DOHH2 (cell line): Measurements from ENCODE around the gene MRPS5.

Source experiments
- H3F3A ChIP-seq: fragments of 200-600 bp; sonication (generic), shearing (Covaris generic); 2 replicates; pipeline ENCODE4 v1.6.0; 2016; ENCODE audit warnings: antibody characterized with exemption, mild to moderate bottlenecking; ENCODE audit not compliant: control insufficient read depth, insufficient read depth
- H3K27ac ChIP-seq: fragments of 200-600 bp; sonication (generic); 2 replicates; pipeline ENCODE4 v1.5.1; 2014; ENCODE audit warnings: low read depth, mild to moderate bottlenecking, low read length, moderate library complexity
- H3K27me3 ChIP-seq: fragments of 200-600 bp; sonication (generic); 2 replicates; pipeline ENCODE4 v1.6.1; 2014; ENCODE audit warnings: mild to moderate bottlenecking, low read length, mixed read lengths; ENCODE audit not compliant: control insufficient read depth
- H3K36me3 ChIP-seq: fragments of 200-600 bp; sonication (generic); 2 replicates; pipeline ENCODE4 v1.6.1; 2014; ENCODE audit warnings: mild to moderate bottlenecking, low read length, moderate library complexity, mixed read lengths; ENCODE audit not compliant: control insufficient read depth
- H3K4me1 ChIP-seq: fragments of 200-600 bp; sonication (generic); 2 replicates; pipeline ENCODE4 v1.6.1; 2014; ENCODE audit warnings: mild to moderate bottlenecking, low read length, mixed read lengths; ENCODE audit not compliant: control insufficient read depth
- H3K4me2 ChIP-seq: fragments of 200-600 bp; sonication (generic); 2 replicates; pipeline ENCODE4 v1.6.0; 2014; ENCODE audit warnings: mild to moderate bottlenecking, low read length, moderate library complexity
- H3K4me3 ChIP-seq: fragments of 200-600 bp; sonication (generic); 2 replicates; pipeline ENCODE4 v1.5.1; 2014; ENCODE audit warnings: mild to moderate bottlenecking, low read length, mixed read lengths
- H3K79me2 ChIP-seq: fragments of 200-600 bp; sonication (generic); 2 replicates; pipeline ENCODE4 v1.6.1; 2014; ENCODE audit warnings: mild to moderate bottlenecking, low read length, mixed read lengths; ENCODE audit not compliant: control insufficient read depth
- H3K9me2 ChIP-seq: fragments of 200-600 bp; sonication (generic); replicated peaks from 2 replicates; pipeline ENCODE4 v1.6.1; 2014; ENCODE audit warnings: mild to moderate bottlenecking, low read length, mixed read lengths; ENCODE audit not compliant: control insufficient read depth
- H3K9me3 ChIP-seq: fragments of 200-600 bp; sonication (generic); 2 replicates; pipeline ENCODE4 v1.6.1; 2014; ENCODE audit warnings: antibody characterized with exemption, low read length, mixed read lengths; ENCODE audit not compliant: control insufficient read depth, insufficient read depth
- H4K20me1 ChIP-seq: fragments of 200-600 bp; sonication (generic); 2 replicates; pipeline ENCODE4 v1.6.0; 2014; ENCODE audit warnings: low read depth, mild to moderate bottlenecking, antibody characterized with exemption, low read length, moderate library complexity; ENCODE audit not compliant: control insufficient read depth, insufficient read depth
- EZH2phosphoT487 ChIP-seq: fragments of 200-600 bp; sonication (generic); IDR thresholded peaks from 2 replicates; pipeline ENCODE4 v1.6.1; 2017; ENCODE audit warnings: borderline replicate concordance, mild to moderate bottlenecking, antibody characterized with exemption, low read length, moderate library complexity, mixed read lengths
- TF ChIP-seq, protein P1 (sequence below): fragments of 200-600 bp; sonication (generic); IDR thresholded peaks from one replicate; pipeline ENCODE4 v1.5.1; 2014; ENCODE audit warnings: antibody characterized with exemption, mild to moderate bottlenecking, low read depth, low read length; ENCODE audit not compliant: poor library complexity, severe bottlenecking

MRPS5 gene

DNA sequence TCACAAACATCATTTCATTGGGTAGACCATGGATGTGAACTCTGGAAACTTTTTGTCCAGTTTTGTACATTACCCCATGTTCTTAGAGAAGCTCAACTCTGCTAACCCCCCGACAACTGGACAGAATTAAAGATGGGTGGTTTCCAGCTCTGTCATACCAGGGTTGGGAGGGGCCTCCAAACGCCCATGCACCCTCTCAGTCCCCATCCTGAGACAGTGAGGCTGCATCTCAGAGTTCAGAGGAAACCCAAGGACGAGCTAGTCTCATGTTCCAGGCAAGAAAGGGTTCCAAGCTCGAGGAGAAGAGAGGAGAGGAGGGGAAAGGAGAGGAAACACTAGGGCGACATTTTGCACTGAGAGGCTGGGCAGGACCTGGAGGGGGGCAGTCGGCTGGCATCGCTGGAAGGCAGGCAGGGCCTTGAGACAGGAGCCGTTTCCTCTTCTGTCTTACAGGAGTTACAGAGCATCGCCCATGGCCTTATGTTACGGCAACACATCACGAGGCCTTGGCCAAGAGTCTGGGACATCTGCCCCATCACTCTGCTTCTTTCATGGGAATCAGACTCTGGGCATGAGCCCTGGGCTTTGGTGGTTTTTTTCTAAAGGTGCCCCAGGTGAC, 79.7 kb downstream of the MRPS5 start:
- H3K4me2 ChIP-seq: no peak overlapping the region
- H3K27ac ChIP-seq: no peak overlapping the region

DNA sequence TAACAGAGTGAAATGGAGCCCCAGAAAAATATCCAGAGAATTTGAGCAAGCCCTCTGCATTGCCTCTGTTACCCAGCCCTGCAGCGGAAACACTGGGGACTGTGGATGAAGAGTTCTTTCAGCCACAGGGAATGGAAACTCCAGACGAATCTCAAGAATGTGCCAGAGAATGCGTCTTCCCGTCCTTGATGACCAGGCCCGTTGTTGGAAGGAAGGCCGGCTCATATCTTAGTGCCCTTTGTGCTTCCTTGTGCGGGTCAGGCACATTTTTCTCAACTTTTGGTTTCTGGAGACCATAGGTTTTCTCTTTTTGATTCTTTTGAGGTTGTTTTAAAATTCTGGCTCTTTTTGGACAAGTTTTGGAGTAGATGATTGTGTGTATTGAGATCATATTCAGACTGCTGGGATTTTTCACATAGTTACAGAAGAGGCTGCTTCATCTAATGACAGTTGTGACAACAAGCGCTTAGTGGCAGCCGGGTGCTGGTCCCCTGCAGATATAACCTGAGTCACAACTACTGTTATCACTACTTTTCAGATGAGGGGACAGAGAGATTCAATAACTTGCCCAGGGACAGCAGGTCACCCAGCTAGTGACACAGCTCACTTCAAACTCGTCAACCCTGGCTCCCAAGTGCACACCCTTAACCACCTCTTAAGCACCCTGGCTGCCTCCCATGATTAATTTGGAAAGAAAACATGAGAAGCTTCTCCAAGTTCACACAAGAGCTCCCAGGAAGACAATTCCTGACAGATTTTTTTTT, 80.4 kb downstream of the MRPS5 start:
- no peaks in the 10 kb centered on the region for H3K36me3 ChIP-seq
- peaks cover 27% of the 10 kb centered on the region for H3K27me3 ChIP-seq
- H3K9me2 ChIP-seq: no peaks in the 10 kb centered on the region
- H3K4me1 ChIP-seq: no peaks in the 10 kb centered on the region
- H3K4me3 ChIP-seq: no peak overlapping the region
- H3K9me3 ChIP-seq: no peaks in the 10 kb centered on the region; the same call in 1 of the 2 replicates
- H4K20me1 ChIP-seq: no peaks in the 10 kb centered on the region
- no peak overlapping the region for H3K27ac ChIP-seq
- no peaks in the 10 kb centered on the region for H3K79me2 ChIP-seq
- H3K4me2 ChIP-seq: no peak overlapping the region
- H3F3A ChIP-seq: no peaks in the 10 kb centered on the region
- TF ChIP-seq, protein P1, sequence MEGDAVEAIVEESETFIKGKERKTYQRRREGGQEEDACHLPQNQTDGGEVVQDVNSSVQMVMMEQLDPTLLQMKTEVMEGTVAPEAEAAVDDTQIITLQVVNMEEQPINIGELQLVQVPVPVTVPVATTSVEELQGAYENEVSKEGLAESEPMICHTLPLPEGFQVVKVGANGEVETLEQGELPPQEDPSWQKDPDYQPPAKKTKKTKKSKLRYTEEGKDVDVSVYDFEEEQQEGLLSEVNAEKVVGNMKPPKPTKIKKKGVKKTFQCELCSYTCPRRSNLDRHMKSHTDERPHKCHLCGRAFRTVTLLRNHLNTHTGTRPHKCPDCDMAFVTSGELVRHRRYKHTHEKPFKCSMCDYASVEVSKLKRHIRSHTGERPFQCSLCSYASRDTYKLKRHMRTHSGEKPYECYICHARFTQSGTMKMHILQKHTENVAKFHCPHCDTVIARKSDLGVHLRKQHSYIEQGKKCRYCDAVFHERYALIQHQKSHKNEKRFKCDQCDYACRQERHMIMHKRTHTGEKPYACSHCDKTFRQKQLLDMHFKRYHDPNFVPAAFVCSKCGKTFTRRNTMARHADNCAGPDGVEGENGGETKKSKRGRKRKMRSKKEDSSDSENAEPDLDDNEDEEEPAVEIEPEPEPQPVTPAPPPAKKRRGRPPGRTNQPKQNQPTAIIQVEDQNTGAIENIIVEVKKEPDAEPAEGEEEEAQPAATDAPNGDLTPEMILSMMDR: no peak
- TF ChIP-seq EZH2phosphoT487: no peak

More for the DNA sequence above, 79.7 kb downstream of the MRPS5 start:
- Histone ChIP-seq H3K4me1 (no peaks in the 10 kb centered on the region), H3K36me3 (no peaks in the 10 kb centered on the region), H4K20me1 (no peaks in the 10 kb centered on the region), H3K79me2 (no peaks in the 10 kb centered on the region), H3K4me3 (no peak overlapping the region), H3F3A (no peaks in the 10 kb centered on the region), H3K9me2 (no peaks in the 10 kb centered on the region), H3K27me3 (peaks cover 27% of the 10 kb centered on the region), H3K9me3 (no peaks in the 10 kb centered on the region; the same call in 1 of the 2 replicates)
- TF ChIP-seq, protein P1: no peak
- no peak for TF ChIP-seq EZH2phosphoT487

GRCh38 chr2:95040426-95040825, 81.2 kb downstream of the MRPS5 start:
- no peaks in the 10 kb centered on the region for H3K4me1 ChIP-seq
- H3F3A ChIP-seq: no peaks in the 10 kb centered on the region
- no peaks in the 10 kb centered on the region for H3K36me3 ChIP-seq
- no peaks in the 10 kb centered on the region for H4K20me1 ChIP-seq
- no peak overlapping the region for H3K4me2 ChIP-seq
- TF ChIP-seq EZH2phosphoT487: no peak
- TF ChIP-seq, protein P1: no peak
- H3K27ac ChIP-seq: no peak overlapping the region
- no peaks in the 10 kb centered on the region for H3K9me2 ChIP-seq
- H3K9me3 ChIP-seq: no peaks in the 10 kb centered on the region; the same call in 1 of the 2 replicates
- no peaks in the 10 kb centered on the region for H3K79me2 ChIP-seq
- no peak overlapping the region for H3K4me3 ChIP-seq
- H3K27me3 ChIP-seq: peaks cover 27% of the 10 kb centered on the region
